Lung (tissue), 12 donors: ENCODE data around the gene FAM135A. TPM values are rescaled to one million over a fixed set of nuclear protein-coding genes. Genes with fewer than 3 reads are reported as not detected.

Experiments
- ATAC-seq: fragments of 200-7000 bp; cut with Tn5 transposase; one replicate; pipeline ENCODE4 v1.9.1; 2020; ENCODE audit warnings: moderate number of reproducible peaks; ENCODE audit not compliant: insufficient read depth, low FRiP score
- DNase-seq, 3 donors: peaks; one replicate each; pipeline ENCODE4 v3.0.0-alpha.2; 2013 to 2017
- H3K27ac ChIP-seq, 2 donors: one replicate each; pipeline ENCODE4 v1.5.1; 2013; ENCODE audit warnings: mild to moderate bottlenecking in 2 of 2, moderate library complexity in 2 of 2, control low read depth in 1 of 2, inconsistent platforms in 1 of 2, low read depth in 1 of 2, low read length in 1 of 2
- H3K27me3 ChIP-seq, 3 donors: one replicate each; pipeline ENCODE4 v1.5.1; 2013; ENCODE audit warnings: low read length in 2 of 3; ENCODE audit not compliant: control insufficient read depth in 3 of 3, insufficient read depth in 3 of 3
- H3K36me3 ChIP-seq, 4 donors: one replicate each; pipeline ENCODE4 v1.5.1; 2013; ENCODE audit warnings: low read length in 4 of 4, mild to moderate bottlenecking in 1 of 4, moderate library complexity in 1 of 4; ENCODE audit not compliant: control insufficient read depth in 4 of 4, insufficient read depth in 4 of 4
- H3K4me1 ChIP-seq, 5 donors: one replicate each; pipeline ENCODE4 v1.5.1; 2013; ENCODE audit warnings: low read length in 5 of 5, mild to moderate bottlenecking in 2 of 5, moderate library complexity in 1 of 5; ENCODE audit not compliant: control insufficient read depth in 5 of 5, insufficient read depth in 5 of 5
- H3K4me3 ChIP-seq: one replicate; pipeline ENCODE4 v1.5.1; 2013; ENCODE audit warnings: mild to moderate bottlenecking, control low read depth, moderate library complexity
- H3K9ac ChIP-seq, 2 donors: one replicate each; pipeline ENCODE4 v1.5.1; 2013; ENCODE audit warnings: low read length in 2 of 2, control low read depth in 1 of 2; ENCODE audit not compliant: insufficient read depth in 1 of 2
- H3K9me3 ChIP-seq, 4 donors: one replicate each; pipeline ENCODE4 v1.5.1; 2013; ENCODE audit warnings: low read length in 3 of 4, mild to moderate bottlenecking in 1 of 4, moderate library complexity in 1 of 4; ENCODE audit not compliant: control insufficient read depth in 4 of 4, insufficient read depth in 3 of 4
- WGBS, 2 donors: extraction: QIAGEN DNeasy Blood & Tissue Kit; methylation state at CpG; one replicate each; pipeline ENCODE4 v1.1.7; 2013; 5-methylcytosine and 5-hydroxymethylcytosine counted together
- polyA plus RNA-seq, 2 donors: library from polyadenylated mRNA; stranded (reverse); fragments of 200-250 nt; gene quantifications; one replicate each; pipeline ENCODE4 v1.2.1, GENCODE V29; 2013
- total RNA-seq, 2 donors: library from RNA; depleted of rRNA in 1 of 2; stranded (reverse); fragments of >200 nt in 1 of 2; gene quantifications; one replicate each; pipeline ENCODE4 v1.2.1, GENCODE V29; 2014 to 2021
- TF ChIP-seq, protein P1 (sequence below): IDR thresholded peaks from 2 replicates; pipeline ENCODE4 v1.5.1; 2012; ENCODE audit warnings: mild to moderate bottlenecking; ENCODE audit errors: control extremely low read depth, extremely low read depth
- donor health status: control.
- donor health status: control.
- donor health status: Bipolar disorder and iron deficiency.
- donor health status: healthy.
- donor health status: DM: yes; HTN: yes; CAD: no.

Gene FAM135A
- total and polyA plus RNA-seq, 4 donors = 8.2 to 62.1 (median 19.5) TPM

DNA sequence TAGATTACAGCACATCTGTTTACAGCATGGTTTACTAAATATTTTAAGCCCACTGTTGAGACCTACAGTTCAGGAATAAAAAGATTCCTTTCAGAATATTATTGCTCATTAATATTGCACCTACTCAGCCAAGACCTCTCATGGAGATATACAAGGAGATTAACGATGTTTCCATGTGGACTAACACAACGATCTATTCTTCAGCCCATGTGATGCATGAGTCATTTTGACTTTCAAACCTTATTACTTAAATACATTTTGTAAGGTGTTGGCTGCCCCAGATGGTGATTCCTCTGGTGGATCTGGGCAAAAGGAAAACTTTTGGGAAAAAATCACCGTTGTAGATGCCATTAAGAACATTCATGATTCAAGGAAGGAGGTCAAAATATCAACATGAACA is 105.4 kb downstream of the FAM135A start:
- TF ChIP-seq, protein P1, sequence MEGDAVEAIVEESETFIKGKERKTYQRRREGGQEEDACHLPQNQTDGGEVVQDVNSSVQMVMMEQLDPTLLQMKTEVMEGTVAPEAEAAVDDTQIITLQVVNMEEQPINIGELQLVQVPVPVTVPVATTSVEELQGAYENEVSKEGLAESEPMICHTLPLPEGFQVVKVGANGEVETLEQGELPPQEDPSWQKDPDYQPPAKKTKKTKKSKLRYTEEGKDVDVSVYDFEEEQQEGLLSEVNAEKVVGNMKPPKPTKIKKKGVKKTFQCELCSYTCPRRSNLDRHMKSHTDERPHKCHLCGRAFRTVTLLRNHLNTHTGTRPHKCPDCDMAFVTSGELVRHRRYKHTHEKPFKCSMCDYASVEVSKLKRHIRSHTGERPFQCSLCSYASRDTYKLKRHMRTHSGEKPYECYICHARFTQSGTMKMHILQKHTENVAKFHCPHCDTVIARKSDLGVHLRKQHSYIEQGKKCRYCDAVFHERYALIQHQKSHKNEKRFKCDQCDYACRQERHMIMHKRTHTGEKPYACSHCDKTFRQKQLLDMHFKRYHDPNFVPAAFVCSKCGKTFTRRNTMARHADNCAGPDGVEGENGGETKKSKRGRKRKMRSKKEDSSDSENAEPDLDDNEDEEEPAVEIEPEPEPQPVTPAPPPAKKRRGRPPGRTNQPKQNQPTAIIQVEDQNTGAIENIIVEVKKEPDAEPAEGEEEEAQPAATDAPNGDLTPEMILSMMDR = no peak
- no peak for ATAC-seq

DNA sequence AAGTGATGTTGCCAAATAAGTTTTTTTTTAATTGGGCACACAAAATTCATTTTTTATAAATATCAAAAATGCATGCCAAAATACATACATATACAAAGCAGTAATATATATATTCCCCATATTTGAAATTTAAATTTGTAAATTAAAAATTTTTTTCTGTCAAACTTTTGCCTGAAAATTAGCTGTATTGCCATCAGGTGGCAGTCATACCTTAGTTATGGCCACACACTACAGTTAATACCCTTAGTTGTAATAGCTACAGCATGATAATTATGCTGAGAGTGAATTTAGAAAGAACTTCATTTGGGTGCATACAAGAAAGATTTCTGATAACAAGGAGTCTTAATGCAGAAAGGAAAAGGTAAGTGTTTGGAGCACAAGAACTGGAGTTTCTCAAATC is 107.3 kb downstream of the FAM135A start:
- no peak overlapping the region for H3K9ac ChIP-seq
- H3K27ac ChIP-seq = no peak overlapping the region
- H3K36me3 ChIP-seq = peaks cover 0 to 6% (median 5%) of the 10 kb centered on the region in 4 donors
- H3K4me3 ChIP-seq = no peak overlapping the region
- H3K27me3 ChIP-seq = no peaks in the 10 kb centered on the region
- DNase-seq (peak in 2 of 3 donors; percentile 4 to 27), ATAC-seq (no peak)
- TF ChIP-seq, protein P1 = no peak
- H3K9me3 ChIP-seq = no peaks in the 10 kb centered on the region
- no peaks in the 10 kb centered on the region for H3K4me1 ChIP-seq

More for the DNA sequence above, 105.4 kb downstream of the FAM135A start:
- no peaks in the 10 kb centered on the region for H3K4me1 ChIP-seq
- no peak for DNase-seq
- no peaks in the 10 kb centered on the region for H3K27me3 ChIP-seq
- no peak overlapping the region for H3K9ac ChIP-seq
- 89 to 90% methylated on average over 3 of the region's 3 CpGs for whole genome bisulfite sequencing, 2 donors
- H3K36me3 ChIP-seq = peaks cover 0 to 3% (median 1%) of the 10 kb centered on the region in 4 donors
- H3K4me3 ChIP-seq = no peak overlapping the region
- no peaks in the 10 kb centered on the region for H3K9me3 ChIP-seq
- H3K27ac ChIP-seq = no peak overlapping the region

DNA sequence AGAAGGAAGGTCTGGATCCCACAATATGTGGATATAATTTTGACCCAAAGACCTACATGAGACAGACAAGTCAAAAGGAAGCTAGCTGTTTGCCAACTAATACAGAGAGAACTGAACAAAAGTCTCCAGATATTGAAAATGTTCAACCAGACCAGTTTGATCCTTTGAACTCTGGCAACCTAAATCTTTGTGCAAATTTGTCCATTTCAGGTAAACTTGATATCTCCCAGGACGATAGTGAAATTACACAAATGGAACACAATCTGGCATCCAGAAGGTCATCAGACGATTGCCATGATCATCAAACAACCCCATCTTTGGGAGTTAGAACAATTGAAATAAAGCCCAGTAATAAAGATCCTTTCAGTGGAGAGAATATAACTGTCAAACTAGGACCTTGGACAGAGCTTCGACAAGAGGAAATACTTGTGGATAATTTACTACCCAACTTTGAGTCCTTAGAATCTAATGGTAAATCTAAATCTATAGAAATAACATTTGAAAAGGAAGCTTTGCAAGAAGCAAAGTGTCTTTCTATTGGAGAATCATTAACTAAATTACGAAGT is 111.5 kb downstream of the FAM135A start:
- Histone ChIP-seq H3K9ac (no peak overlapping the region), H3K4me1 (no peaks in the 10 kb centered on the region), H3K9me3 (no peaks in the 10 kb centered on the region), H3K4me3 (no peak overlapping the region), H3K27ac (no peak overlapping the region), H3K36me3 (peaks cover 0 to 13% (median 5%) of the 10 kb centered on the region in 4 donors), H3K27me3 (no peaks in the 10 kb centered on the region)
- WGBS, 2 donors = 94 to 95% methylated on average over 4 of the region's 4 CpGs
- DNase-seq = peak in 1 of 3 donors; percentile 5
- TF ChIP-seq, protein P1 = no peak
- no peak for ATAC-seq
